Cardiac muscle cell (in vitro differentiated cells and primary cell): ENCODE data around the gene SEC14L3. TPM values are rescaled to one million over a fixed set of nuclear protein-coding genes. Genes with fewer than 3 reads are reported as not detected.
A peak's percentile ranks its signal among the peaks of the same experiment; 100 is the strongest.

Experiments
- DNase-seq, 2 donors: peaks; one replicate each; pipeline versions ENCODE4 v3.0.0 to v3.0.0-alpha.2; 2010 to 2017; ENCODE audit warnings: low read depth in 1 of 2, low spot score in 1 of 2
- H3K27ac ChIP-seq: fragments of 200-600 bp; sonication (generic); 2 replicates; pipeline ENCODE4 v1.5.1; 2016
- H3K27me3 ChIP-seq: fragments of 200-600 bp; sonication (generic); 2 replicates; pipeline ENCODE4 v1.6.0; 2016; ENCODE audit warnings: control low read depth
- H3K36me3 ChIP-seq: fragments of 200-600 bp; sonication (generic); 2 replicates; pipeline ENCODE4 v1.5.1; 2016; ENCODE audit warnings: control low read depth
- H3K4me1 ChIP-seq: fragments of 200-600 bp; sonication (generic); 2 replicates; pipeline ENCODE4 v1.8.1; 2017; ENCODE audit warnings: low read depth, mild to moderate bottlenecking, mixed run types
- H3K4me3 ChIP-seq: fragments of 200-600 bp; sonication (generic); 2 replicates; pipeline ENCODE4 v1.5.1; 2016; ENCODE audit warnings: mild to moderate bottlenecking
- H3K9me3 ChIP-seq: fragments of 200-600 bp; sonication (generic); 2 replicates; pipeline ENCODE4 v1.5.1; 2017; ENCODE audit warnings: low read depth, mild to moderate bottlenecking, control low read depth
- CTCF ChIP-seq: IDR thresholded peaks from 2 replicates; pipeline ENCODE4 v1.5.1; 2012; ENCODE audit warnings: low read depth, mild to moderate bottlenecking, low read length
- polyA plus RNA-seq: library from polyadenylated mRNA; unstranded; fragments of >200 nt; fragmentation: Nextera tagmentation; extraction: Ambion mirVana; gene quantifications from 2 replicates; pipeline ENCODE4 v1.2.1, GENCODE V29; 2016
- total RNA-seq: library from RNA; depleted of rRNA; stranded (reverse); fragments of >200 nt; gene quantifications from 2 replicates; pipeline ENCODE4 v1.2.3, GENCODE V29; 2016

The SEC14L3 gene
- total and polyA plus RNA-seq, 2 experiments from 2014 or later, result not detected

GRCh38 chr22:30495041-30495784 is 23.4 kb upstream of the SEC14L3 start:
- H3K4me3 ChIP-seq, result no peak overlapping the region
- H3K27me3 ChIP-seq, result no peaks in the 10 kb centered on the region

GRCh38 chr22:30492144-30492543 is 20.3 kb upstream of the SEC14L3 start:
- Histone ChIP-seq H3K27ac (no peak overlapping the region), H3K9me3 (no peaks in the 10 kb centered on the region), H3K27me3 (no peaks in the 10 kb centered on the region), H3K4me1 (no peaks in the 10 kb centered on the region), H3K36me3 (no peaks in the 10 kb centered on the region), H3K4me3 (no peak overlapping the region)
- no peak for TF ChIP-seq CTCF
- DNase-seq, result no peak

More at GRCh38 chr22:30495041-30495784, 23.4 kb upstream of the SEC14L3 start:
- TF ChIP-seq CTCF, result no peak
- H3K36me3 ChIP-seq, result no peaks in the 10 kb centered on the region
- no peaks in the 10 kb centered on the region for H3K9me3 ChIP-seq
- DNase-seq, result no peak
- no peak overlapping the region for H3K27ac ChIP-seq
- no peaks in the 10 kb centered on the region for H3K4me1 ChIP-seq

GRCh38 chr22:30491381-30491780 is 19.6 kb upstream of the SEC14L3 start:
- Histone ChIP-seq H3K4me1 (no peaks in the 10 kb centered on the region), H3K9me3 (no peaks in the 10 kb centered on the region), H3K27ac (no peak overlapping the region), H3K4me3 (no peak overlapping the region), H3K27me3 (no peaks in the 10 kb centered on the region), H3K36me3 (no peaks in the 10 kb centered on the region)
- no peak for DNase-seq
- no peak for TF ChIP-seq CTCF

- no peak overlapping the region for H3K27ac ChIP-seq
- H3K9me3 ChIP-seq, result no peaks in the 10 kb centered on the region
- H3K4me1 ChIP-seq, result no peaks in the 10 kb centered on the region
- H3K27me3 ChIP-seq, result no peaks in the 10 kb centered on the region
- TF ChIP-seq CTCF, result peak; percentile 31
- no peak for DNase-seq
- H3K36me3 ChIP-seq, result no peaks in the 10 kb centered on the region
- H3K4me3 ChIP-seq, result no peak overlapping the region
Measured at GRCh38 chr22:30490399-30490798, 18.6 kb upstream of the SEC14L3 start.

- Histone ChIP-seq H3K4me1 (no peaks in the 10 kb centered on the region), H3K36me3 (no peaks in the 10 kb centered on the region), H3K27me3 (no peaks in the 10 kb centered on the region), H3K9me3 (no peaks in the 10 kb centered on the region), H3K27ac (no peak overlapping the region), H3K4me3 (no peak overlapping the region)
- DNase-seq, result no peak
- no peak for TF ChIP-seq CTCF
Measured at GRCh38 chr22:30488121-30488520, 16.3 kb upstream of the SEC14L3 start.
